ENCODE results near the gene SPATA31C2. TPM values are rescaled to one million over a fixed set of nuclear protein-coding genes. Genes with fewer than 3 reads are reported as not detected.
"Not testable (repeated sequence)": the region's sequence is repeated elsewhere in the genome, so short reads cannot be mapped to it uniquely, and the experiment has no call there.

Gene SPATA31C2
- polyA plus RNA-seq (ENCODE audit: insufficient read length), result not detected

- DNase-seq, result not testable (repeated sequence)
Measured at GRCh38 chr9:88138375-88138774, at the start of gene SPATA31C2. Gene SPATA31C2, minus strand, starts transcription at chr9:88138475. Its CDS starts 29 bp downstream, at chr9:88138446.

GRCh38 chr9:88187631-88188030 is 49.4 kb upstream of the SPATA31C2 start:
- DNase-seq, result no peak

DNA sequence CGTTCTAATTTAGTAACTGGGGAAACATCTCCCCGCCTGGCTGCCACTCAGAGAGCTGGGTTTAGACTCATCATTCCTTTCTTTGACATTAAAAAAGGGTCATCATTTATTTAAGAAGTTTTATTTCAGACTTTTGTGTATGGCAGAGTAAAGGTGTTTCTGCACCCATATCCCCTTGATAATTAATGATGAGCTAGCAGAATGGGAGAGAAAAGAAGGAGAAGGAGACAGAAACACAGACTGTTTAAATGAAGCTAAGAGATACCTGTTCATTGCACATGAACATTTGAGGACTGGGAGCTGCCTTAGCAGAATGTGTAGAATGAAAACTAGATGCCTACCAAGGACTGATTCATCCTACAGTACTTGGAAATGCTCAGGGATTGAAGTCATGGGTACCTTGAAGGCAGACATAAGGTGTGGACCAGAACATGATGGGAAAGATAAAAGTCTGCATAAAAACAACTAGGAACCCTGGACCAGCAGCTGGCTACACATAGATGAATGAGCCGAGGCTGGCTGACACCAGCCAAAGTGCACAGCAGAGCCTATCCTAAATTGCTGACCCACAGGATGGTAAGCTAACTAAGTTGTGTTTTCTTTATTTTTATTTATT is 48.3 kb upstream of the SPATA31C2 start:
- no peak for DNase-seq

DNA sequence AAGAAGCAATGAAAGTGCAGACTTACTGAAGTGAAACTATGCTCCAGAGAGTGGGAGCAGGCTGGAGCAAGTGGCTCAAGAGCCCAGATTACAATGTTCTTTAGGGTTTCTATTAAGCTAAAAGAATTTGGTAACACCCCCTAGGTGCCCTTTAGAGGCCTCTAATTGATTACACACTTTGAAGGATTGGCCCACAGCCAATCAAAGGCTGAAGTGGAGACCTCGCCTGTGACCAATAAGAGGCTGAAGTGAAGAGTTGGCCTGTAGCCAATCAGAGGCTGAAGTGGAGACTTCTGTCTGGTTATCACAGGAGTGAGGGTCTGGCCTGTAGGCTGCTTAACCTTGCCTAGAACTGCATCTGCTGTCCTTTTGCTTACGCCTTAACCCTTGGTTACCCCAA is 46.7 kb upstream of the SPATA31C2 start:
- no peak for DNase-seq

DNA sequence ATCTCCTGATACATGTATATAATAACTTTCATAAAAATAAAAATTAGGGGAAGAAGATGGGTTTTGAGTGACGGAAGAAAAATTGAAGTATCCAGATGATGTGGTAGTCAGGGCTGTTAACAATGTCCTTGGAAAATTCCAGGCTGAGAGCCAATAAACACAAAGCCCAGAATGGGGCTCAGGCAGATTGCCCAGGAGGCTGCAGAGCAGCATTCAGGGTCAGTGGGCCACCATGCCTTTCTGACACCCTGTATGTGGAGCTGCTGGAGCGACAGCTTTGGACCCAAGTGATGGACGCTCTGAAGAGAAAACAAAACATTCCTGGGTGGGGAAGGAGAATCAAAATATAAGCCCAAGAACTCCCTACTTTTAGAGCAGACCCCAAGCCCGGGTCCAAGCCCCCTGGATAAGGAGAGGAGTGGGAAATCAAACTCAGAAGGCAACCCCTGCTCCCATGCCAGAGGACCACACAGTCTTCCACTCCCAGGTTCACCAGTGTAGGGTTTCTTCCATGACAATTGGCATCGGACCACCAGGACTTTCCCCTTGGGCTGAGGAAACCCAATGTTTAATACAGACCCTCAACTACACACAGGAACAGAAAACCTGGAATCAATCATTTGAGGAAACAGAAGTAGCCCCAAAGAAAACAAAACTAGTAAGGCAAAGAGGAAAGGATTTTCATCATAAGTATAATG is 45.7 kb upstream of the SPATA31C2 start:
- no peak for DNase-seq

DNA sequence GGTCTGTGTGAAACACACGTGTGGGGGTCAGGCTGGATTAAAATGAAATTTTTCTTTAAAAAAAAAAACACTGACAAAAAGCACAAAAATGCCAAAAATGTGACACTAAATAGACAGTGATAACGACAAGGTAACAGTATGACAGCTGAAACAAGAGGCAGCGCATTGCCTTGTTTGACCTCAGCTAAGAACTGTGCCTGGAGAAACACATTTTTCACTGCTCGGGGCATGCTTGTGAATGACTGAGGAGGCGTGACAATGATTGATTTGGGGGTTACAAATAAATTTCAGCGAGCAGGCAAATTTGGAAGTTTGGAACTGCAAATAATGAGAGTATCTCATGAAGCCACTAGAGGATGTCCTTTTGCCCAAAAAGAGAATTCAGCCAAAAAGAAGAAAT is 44.2 kb upstream of the SPATA31C2 start:
- DNase-seq, result no peak

GRCh38 chr9:88180081-88180765 is 41.9 kb upstream of the SPATA31C2 start:
- DNase-seq, result no peak

DNA sequence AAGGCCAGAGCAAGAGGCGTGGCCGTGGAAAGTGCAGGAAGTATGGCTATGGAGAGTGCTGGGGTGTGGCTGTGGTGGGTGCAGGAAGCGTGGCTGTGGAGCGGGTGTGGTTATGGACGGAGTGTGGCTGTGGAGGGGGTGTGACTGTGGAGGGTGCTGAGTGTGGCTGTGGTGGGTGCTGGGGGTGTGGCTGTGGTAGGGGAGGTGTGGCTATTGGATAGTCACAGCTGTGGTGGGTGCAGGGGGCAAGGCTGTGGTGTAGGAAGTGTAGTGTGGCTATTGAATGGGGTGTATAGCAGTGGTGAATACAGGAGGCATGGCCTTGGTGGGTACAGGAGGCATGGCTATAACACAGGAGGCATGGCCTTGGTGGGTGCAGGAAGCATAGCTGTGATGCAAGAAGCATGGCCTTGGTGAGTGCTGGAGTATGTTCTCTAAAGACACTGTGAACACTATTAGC is 40.8 kb upstream of the SPATA31C2 start:
- no peak for DNase-seq

- no peak for DNase-seq
Measured at GRCh38 chr9:88178641-88179040, 40.4 kb upstream of the SPATA31C2 start.

DNA sequence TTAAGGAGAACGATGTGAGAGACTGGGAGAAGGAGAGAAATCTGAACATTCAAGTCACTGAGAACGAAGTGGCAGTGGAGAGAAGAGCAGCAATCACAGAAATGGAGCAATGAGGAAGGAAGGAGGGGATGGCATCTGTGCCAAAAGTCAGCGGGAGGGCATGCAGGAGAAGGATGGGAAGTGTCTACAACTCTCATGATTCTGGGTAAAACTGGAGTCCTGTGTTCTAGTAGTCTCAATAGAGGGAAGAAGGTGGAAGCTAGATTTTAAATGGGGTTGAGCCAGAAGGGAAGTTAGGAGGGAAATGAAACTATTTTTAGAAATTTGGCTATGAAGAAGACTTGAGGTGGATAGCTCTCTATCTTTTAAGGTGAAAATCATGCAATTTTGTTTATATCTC is 39.1 kb upstream of the SPATA31C2 start:
- no peak for DNase-seq

DNA sequence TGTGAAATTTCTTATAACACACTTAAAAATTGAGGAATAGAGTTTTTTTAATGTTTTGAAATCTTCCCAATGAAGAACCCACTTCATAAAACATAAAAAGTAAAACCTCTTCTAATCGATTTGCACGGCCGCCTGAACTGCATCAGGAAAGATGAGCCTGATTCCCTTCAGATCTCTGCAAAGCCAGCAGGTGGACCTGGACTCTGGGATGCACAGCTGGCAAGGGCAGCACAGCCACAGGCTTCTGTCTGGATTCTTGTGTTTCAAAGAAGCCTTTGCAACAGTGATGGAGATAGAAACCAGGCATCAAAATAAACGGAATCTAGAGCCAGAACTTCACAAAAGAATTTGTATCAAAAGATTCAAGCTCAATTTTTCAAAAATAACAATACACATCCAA is 36.0 kb upstream of the SPATA31C2 start:
- DNase-seq, result no peak

DNA sequence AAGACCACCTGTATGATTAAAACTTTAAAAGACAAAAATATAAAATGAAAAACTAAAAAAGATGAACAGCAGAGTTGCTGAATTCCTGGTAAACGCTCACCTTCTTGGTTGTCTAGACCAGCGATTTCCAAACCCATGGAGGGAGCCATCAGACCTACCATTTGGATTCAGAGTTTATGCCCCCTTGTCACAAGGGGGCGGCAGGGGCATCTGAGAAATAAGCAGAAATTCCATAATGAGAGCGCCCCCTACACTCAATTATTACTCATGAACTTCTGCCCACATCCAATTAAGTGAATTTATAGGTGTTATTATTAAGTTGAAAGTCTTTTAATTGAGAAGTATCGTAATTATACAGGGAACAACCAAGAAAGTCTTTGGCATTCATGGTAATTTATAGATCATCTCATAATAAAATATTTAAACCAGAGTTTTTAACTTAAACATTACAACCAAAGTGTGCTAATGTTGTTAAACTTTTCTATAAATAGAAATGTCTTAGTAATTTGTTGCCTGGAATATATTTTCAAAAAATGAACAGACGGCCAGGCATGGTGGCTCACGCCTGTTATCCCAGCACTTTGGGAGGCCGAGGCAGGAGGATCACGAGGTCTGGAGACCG is 35.2 kb upstream of the SPATA31C2 start:
- no peak for DNase-seq

DNA sequence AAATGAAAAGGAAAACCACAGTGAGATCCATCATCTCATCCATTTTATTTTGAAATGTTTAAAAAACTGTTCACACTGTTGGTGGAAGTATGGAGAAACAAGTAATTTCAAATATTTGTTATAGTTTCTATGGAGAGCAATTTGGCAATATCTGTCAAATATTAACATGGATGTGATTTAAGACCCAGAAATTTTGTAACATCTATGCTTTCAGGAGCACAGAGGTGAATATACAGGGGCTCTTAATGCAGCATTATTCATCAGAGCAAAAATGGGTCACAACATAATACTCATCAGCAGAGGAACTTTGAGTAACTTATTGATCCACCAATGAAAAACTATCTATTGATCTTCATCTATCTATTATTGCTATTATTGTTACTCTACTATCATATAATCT is 31.4 kb upstream of the SPATA31C2 start:
- DNase-seq, result no peak

DNA sequence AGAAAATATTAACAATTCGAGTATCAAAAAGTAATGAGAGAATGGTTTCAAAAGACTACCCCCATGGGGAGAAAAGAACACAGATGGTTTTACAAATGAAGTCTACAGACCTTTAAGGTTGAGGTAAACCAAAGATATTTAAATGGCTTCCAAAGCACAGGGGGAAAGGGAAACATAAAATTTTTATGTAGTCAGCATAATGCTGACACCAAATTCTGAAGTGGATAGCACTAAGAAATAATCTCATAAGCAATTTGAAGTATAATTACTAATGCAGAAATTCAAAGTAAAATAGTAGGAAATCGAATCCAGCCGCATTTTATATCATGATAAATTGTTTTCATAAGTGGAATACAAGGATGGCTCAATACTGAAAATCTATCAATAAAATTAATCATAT is 30.3 kb upstream of the SPATA31C2 start:
- DNase-seq, result no peak

- DNase-seq, result no peak
Measured at GRCh38 chr9:88166660-88167059, 28.4 kb upstream of the SPATA31C2 start.

DNA sequence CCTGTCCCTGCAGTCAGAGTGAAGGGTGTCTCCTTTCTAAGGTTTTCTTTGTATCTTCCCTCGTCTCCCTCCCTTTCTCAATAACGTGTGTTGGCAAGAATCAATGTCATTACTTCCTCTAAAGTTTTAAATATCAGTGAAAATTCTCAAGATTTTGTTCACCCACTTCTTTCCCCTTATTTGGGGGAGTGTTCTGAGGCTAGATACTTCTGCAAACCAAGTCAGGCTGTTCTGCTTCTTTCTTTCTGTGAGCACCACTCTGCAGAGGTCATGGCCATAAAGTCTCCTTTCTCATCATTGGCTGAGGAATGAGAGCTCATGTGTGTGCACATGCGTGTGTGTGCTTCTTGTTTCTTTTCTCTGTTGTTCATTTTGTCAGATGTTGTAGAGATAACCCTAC is 26.6 kb upstream of the SPATA31C2 start:
- no peak for DNase-seq

DNA sequence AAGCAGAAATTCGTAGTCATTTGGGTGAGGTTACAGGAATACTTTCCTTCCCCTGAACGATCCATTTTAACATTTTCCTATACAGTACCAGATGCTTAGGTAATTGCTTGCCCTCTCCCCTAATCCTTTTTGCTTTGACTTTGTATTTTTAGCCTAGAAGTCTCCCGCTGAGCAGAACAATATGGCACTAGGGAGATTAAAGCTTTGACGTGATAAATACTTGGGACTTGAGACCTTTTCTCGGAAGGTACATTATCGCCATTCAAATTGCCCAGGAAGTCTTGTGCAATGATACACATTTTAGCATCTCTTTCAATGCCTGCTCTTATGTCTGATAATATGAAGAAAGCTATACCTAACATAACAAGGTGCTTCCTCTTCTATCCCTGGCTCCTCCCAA is 22.9 kb upstream of the SPATA31C2 start:
- DNase-seq, result no peak

GRCh38 chr9:88143957-88144625 is 5.8 kb upstream of the SPATA31C2 start:
- DNase-seq, result no peak

- no peak for DNase-seq
Measured at GRCh38 chr9:88143179-88143578, 4.9 kb upstream of the SPATA31C2 start.

DNA sequence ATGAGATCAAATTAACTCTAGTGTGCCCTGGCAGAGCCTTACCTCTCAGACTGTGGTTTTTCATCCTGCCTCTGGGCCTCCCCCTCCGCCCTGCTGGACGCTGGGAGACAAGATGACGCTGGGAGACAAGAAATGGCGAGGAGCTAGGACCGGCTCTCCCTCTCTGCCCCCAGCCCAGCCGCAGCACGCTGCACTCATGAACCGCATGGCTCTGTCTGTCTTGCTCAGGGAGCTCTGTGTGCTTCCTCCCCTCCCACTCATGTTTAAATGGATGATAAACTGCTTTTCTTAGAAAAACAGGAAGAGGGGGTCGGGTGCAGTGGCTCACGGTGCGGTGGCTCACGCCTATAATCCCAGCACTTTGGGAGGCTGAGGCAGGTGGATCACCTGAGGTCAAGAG is 4.7 kb downstream of the SPATA31C2 start:
- DNase-seq, result not testable (repeated sequence)

- DNase-seq, result not testable (repeated sequence)
Measured at GRCh38 chr9:88129556-88129955, 8.7 kb downstream of the SPATA31C2 start.

DNA sequence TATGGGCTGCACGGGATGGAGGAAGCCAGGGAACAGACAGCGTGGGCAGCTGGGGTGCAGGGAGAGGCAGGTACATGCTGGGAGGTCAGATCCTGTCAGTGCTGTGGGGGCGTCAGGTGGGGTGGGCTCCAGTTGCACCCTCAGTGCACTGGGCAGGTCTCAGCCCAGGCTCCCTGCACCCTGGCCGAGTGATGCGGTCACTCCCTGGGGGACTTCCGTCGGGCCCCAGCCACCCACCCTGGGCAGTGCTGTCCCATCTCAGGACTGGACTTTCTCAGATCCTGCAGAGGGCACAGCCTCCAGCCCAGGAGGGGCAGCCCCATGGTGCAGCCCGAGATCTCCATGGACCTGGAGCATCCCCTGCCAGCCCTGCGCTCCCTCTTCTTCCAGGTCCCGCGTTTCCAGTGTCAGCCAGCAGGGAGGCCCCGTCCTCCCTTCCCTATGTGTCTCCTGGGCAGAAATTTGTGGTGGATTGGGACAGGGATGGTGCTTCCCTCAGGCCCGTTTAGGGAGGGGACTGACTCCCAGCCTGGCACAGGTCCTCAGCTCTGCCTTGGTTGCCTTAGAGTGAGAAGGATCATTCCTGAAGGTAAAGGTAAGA is 10.5 kb downstream of the SPATA31C2 start:
- not testable (repeated sequence) for DNase-seq
